HepG2 (cell line): ENCODE data around the gene RPL41. TPM values are rescaled to one million over a fixed set of nuclear protein-coding genes. Genes with fewer than 3 reads are reported as not detected.

Experiments
- ARNT ChIP-seq: fragments of 450-650 bp; IDR thresholded peaks from 2 replicates; pipeline ENCODE4 v1.6.1; 2017
- CCDC6 ChIP-seq: sonication (generic); formaldehyde crosslinking; IDR thresholded peaks from 2 replicates; pipeline ENCODE4 v1.8.1; 2022; ENCODE audit warnings: mild to moderate bottlenecking, missing genetic modification reagents, moderate library complexity
- FOXA1 ChIP-seq, 2 experiments: fragments of 450-650 bp in 1 of 2; sonication (generic) in 1 of 2; formaldehyde crosslinking in 1 of 2; IDR thresholded peaks; 2 replicates each; pipeline versions ENCODE4 v1.4.0 to v1.6.1; 2016 to 2020; ENCODE audit warnings: missing genetic modification reagents in 1 of 2
- HNF1A ChIP-seq, 2 experiments: sonication (generic) in 1 of 2; formaldehyde crosslinking in 1 of 2; IDR thresholded peaks; 2 replicates each; pipeline versions ENCODE4 v1.4.0 to v1.6.1; 2016 to 2020; ENCODE audit warnings: borderline replicate concordance in 1 of 2, low read depth in 1 of 2, mild to moderate bottlenecking in 1 of 2, missing genetic modification reagents in 1 of 2
- HNRNPLL ChIP-seq: fragments of 200-400 bp; formaldehyde crosslinking; IDR thresholded peaks from 2 replicates; pipeline ENCODE4 v1.6.1; 2017; ENCODE audit warnings: mild to moderate bottlenecking, low read depth, low read length; ENCODE audit not compliant: poor library complexity, severe bottlenecking
- ZNF160 ChIP-seq: sonication (generic); formaldehyde crosslinking; IDR thresholded peaks from 2 replicates; pipeline ENCODE4 v1.8.0; 2022; ENCODE audit warnings: mild to moderate bottlenecking, inconsistent platforms, missing genetic modification reagents
- ZNF317 ChIP-seq: sonication (generic); formaldehyde crosslinking; IDR thresholded peaks from 2 replicates; pipeline ENCODE4 v1.5.0; 2020; ENCODE audit warnings: mild to moderate bottlenecking, missing genetic modification reagents
- ZNF383 ChIP-seq: sonication (generic); formaldehyde crosslinking; IDR thresholded peaks from 2 replicates; pipeline ENCODE4 v1.4.0; 2020; ENCODE audit warnings: missing genetic modification reagents, mild to moderate bottlenecking, borderline replicate concordance
- ZNF512B ChIP-seq: sonication (generic); formaldehyde crosslinking; IDR thresholded peaks from 2 replicates; pipeline ENCODE4 v1.5.1; 2020; ENCODE audit warnings: missing genetic modification reagents, mild to moderate bottlenecking, borderline replicate concordance
- ZNF713 ChIP-seq: sonication (generic); formaldehyde crosslinking; IDR thresholded peaks from 2 replicates; pipeline ENCODE4 v1.4.0; 2020; ENCODE audit warnings: mild to moderate bottlenecking, missing genetic modification reagents
- ZNF816 ChIP-seq: sonication (generic); formaldehyde crosslinking; IDR thresholded peaks from 2 replicates; pipeline ENCODE4 v1.8.0; 2022; ENCODE audit warnings: missing genetic modification reagents, mild to moderate bottlenecking, borderline replicate concordance
- ZNF879 ChIP-seq: sonication (generic); formaldehyde crosslinking; IDR thresholded peaks from 2 replicates; pipeline ENCODE4 v1.8.1; 2023; ENCODE audit warnings: missing genetic modification reagents
- ZSCAN29 ChIP-seq: sonication (generic); formaldehyde crosslinking; conservative IDR thresholded peaks from 2 replicates; pipeline ENCODE4 v1.4.0; 2020; ENCODE audit warnings: mild to moderate bottlenecking, missing genetic modification reagents
- polyA plus RNA-seq, 8 experiments: library from polyadenylated mRNA; depleted of rRNA in 3 of 8; stranded (reverse) in 7 of 8; unstranded in 1 of 8; fragments of >200 nt; fragmentation: Illumina TruSeq in 4 of 8; extraction: Trizol in 4 of 8; gene quantifications; 2 replicates each; pipeline versions ENCODE4 v1.2.1 to v1.2.3, GENCODE V29; 2011 to 2016; ENCODE audit warnings: low read depth in 4 of 8, missing spikeins in 1 of 8, mixed read lengths in 1 of 8; ENCODE audit not compliant: insufficient read depth in 1 of 8
- total RNA-seq, 5 experiments: library from RNA; depleted of rRNA; stranded (reverse); fragments of >200 nt; fragmentation: Illumina TruSeq; extraction: Trizol; gene quantifications; 2 replicates each; pipeline ENCODE4 v1.2.3, GENCODE V29; 2016; ENCODE audit warnings: low read depth in 1 of 5
- TF ChIP-seq, protein P1 (sequence below): IDR thresholded peaks from 2 replicates; pipeline ENCODE4 v1.6.1; 2018; ENCODE audit warnings: missing genetic modification reagents, mild to moderate bottlenecking, missing compliant biosample characterization
- TF ChIP-seq, protein P2 (sequence below): sonication (generic); formaldehyde crosslinking; IDR thresholded peaks from 2 replicates; pipeline ENCODE4 v1.4.0; 2020; ENCODE audit warnings: missing genetic modification reagents
- TF ChIP-seq, protein P3 (sequence below): sonication (generic); formaldehyde crosslinking; IDR thresholded peaks from 2 replicates; pipeline ENCODE4 v1.4.0; 2020; ENCODE audit warnings: missing genetic modification reagents, borderline replicate concordance

RPL41 gene
- total and polyA plus RNA-seq, 2 of the 13 experiments (the other 11 are each of a cell fraction or from before 2014, with no cell fraction given): 4,012 to 7,670 TPM

DNA sequence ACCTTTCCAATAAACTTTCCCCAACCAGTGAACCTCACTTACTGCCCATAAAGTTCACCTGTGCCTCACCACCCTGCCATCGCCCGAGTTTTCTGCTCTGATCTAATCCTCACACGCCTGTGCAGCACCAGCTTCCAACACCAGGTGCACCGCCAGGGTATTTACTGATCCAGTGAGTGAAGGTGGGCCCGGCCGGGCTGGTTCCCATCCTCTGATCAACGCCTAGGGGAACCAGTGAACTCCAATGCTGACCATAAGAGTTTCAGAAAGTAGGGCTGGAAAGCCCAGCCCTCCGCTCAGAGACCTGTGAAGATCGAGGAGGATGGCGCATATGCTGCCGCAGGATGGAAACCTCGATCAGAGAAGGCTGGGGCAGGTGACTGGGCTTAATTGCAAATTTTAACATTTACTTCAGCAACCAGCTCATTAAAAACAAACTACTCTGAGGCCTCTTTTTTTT, 35.3 kb downstream of the RPL41 start (continued):
- no peak for TF ChIP-seq HNF1A (IDR thresholded peaks at IDR 0.05; ENCODE audit: low read depth)
- TF ChIP-seq HNF1A (CRISPR knock-in tag; IDR thresholded peaks at IDR 0.05; ENCODE audit: borderline replicate concordance): no peak
- TF ChIP-seq, protein P1, sequence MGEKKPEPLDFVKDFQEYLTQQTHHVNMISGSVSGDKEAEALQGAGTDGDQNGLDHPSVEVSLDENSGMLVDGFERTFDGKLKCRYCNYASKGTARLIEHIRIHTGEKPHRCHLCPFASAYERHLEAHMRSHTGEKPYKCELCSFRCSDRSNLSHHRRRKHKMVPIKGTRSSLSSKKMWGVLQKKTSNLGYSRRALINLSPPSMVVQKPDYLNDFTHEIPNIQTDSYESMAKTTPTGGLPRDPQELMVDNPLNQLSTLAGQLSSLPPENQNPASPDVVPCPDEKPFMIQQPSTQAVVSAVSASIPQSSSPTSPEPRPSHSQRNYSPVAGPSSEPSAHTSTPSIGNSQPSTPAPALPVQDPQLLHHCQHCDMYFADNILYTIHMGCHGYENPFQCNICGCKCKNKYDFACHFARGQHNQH: no peak
- no peak for TF ChIP-seq CCDC6 (CRISPR knock-in tag)
- TF ChIP-seq ZNF317 (CRISPR knock-in tag): 0 out of 2 replicates have a peak, but pooled peaks have one; percentile 6
- no peak for TF ChIP-seq ZNF512B (CRISPR knock-in tag)
- TF ChIP-seq ZNF383 (CRISPR knock-in tag): no peak
- TF ChIP-seq, protein P2, sequence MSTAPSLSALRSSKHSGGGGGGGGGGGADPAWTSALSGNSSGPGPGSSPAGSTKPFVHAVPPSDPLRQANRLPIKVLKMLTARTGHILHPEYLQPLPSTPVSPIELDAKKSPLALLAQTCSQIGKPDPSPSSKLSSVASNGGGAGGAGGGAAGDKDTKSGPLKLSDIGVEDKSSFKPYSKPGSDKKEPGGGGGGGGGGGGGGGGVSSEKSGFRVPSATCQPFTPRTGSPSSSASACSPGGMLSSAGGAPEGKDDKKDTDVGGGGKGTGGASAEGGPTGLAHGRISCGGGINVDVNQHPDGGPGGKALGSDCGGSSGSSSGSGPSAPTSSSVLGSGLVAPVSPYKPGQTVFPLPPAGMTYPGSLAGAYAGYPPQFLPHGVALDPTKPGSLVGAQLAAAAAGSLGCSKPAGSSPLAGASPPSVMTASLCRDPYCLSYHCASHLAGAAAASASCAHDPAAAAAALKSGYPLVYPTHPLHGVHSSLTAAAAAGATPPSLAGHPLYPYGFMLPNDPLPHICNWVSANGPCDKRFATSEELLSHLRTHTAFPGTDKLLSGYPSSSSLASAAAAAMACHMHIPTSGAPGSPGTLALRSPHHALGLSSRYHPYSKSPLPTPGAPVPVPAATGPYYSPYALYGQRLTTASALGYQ: peak; percentile 11; the same call in 1 of the 2 replicates
- peak; percentile 3; the same call in 1 of the 2 replicates for TF ChIP-seq ZNF160 (CRISPR knock-in tag)
- TF ChIP-seq ZNF713: no peak
- no peak for TF ChIP-seq FOXA1 (IDR thresholded peaks at IDR 0.05)
- peak; percentile 65 for TF ChIP-seq FOXA1 (CRISPR knock-in tag; IDR thresholded peaks at IDR 0.05)
- no peak for TF ChIP-seq ZNF816
- TF ChIP-seq, protein P3, sequence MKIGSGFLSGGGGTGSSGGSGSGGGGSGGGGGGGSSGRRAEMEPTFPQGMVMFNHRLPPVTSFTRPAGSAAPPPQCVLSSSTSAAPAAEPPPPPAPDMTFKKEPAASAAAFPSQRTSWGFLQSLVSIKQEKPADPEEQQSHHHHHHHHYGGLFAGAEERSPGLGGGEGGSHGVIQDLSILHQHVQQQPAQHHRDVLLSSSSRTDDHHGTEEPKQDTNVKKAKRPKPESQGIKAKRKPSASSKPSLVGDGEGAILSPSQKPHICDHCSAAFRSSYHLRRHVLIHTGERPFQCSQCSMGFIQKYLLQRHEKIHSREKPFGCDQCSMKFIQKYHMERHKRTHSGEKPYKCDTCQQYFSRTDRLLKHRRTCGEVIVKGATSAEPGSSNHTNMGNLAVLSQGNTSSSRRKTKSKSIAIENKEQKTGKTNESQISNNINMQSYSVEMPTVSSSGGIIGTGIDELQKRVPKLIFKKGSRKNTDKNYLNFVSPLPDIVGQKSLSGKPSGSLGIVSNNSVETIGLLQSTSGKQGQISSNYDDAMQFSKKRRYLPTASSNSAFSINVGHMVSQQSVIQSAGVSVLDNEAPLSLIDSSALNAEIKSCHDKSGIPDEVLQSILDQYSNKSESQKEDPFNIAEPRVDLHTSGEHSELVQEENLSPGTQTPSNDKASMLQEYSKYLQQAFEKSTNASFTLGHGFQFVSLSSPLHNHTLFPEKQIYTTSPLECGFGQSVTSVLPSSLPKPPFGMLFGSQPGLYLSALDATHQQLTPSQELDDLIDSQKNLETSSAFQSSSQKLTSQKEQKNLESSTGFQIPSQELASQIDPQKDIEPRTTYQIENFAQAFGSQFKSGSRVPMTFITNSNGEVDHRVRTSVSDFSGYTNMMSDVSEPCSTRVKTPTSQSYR (CRISPR knock-in tag): no peak
- TF ChIP-seq ARNT: no peak
- no peak for TF ChIP-seq ZNF879 (CRISPR knock-in tag)
- TF ChIP-seq ZSCAN29 (CRISPR knock-in tag): no peak; the same call in 1 of the 2 replicates
- TF ChIP-seq HNRNPLL: no peak
